HUDEP-2 (cell line): ENCODE results near the gene MMAB.

Experiments used
- DNase-seq, 76 experiments: peaks; one replicate each; lab custom pipeline; 2025; ENCODE audit not compliant: unreplicated experiment in 76 of 76; lab: John Stamatoyannopoulos, UW

The MMAB gene

DNA sequence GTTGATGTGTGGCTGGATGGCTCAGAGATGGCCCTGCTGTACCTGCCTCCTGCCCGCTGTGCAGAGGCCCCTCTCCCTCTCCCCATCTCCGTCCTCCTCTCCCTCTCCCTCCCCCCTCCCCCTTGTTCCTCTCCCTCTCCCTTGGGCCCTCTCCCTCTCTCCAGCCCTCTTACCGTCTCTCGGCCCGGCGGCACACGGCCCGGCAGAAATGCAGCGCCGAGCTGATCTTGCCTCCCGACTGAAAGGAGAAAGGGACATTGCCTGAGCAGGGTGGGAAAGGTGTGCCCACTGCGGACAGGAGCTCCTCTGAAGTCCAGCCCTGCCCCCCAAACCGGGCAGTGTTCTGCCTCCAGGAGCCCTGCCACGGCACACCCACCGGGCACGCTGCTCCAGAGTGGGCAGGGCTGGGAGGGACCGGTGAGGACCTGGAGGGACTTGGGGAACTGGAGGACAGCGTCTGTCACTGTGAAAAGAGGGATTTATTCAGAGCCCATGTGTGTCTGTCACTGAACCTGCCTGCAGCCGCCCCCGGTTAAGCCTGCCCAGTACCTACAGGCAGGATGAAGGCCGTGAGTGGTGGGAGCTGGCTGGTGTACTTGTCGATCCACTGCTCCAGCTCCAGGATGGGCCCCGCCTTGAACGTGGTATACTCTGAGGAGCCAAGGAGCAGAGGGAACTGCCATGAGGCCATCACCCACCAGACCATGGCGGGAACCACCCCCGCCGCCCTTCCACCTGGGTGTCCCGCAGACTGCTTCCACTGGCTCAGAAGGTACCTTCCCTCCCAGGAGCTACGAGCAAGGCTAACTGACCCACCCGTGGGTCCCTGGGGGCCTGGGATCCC lies 12.2 kb downstream of the MMAB start:
- DNase-seq = no peak

DNA sequence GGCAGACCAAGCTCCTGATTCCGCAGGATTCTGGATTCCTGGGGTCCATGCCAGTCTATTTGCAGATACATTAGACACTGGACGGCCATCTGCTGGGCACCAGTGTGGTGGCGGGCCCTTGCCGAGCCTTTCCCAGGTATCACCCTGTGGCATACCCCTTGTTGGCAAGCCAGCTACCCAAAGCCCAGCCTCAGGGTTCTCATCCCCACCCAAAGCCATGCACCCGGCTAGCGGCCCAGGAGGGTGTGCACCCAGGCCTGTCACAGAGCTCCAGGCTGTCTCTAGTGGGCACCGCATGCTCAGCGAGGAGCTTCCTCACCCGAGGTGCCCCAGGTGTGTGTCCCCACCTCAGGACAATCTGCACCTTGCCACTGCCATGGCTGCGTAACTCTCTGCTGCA lies 13.7 kb downstream of the MMAB start:
- DNase-seq = no peak

DNA sequence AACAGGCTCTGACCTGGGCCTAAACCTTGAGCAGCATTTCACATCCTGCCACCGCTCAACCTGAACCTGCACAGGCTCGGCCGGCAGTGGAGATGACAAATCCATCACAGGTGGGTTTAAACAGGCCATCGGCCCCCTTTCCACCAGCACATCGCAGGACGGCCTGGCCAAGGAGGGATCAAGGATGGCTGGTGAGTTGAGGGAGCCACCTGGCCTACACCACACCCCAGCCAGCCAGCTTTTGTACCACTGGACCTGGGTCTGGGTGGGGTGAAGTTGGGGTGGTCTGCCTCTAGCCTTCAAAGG lies 14.2 kb downstream of the MMAB start:
- no peak for DNase-seq

DNA sequence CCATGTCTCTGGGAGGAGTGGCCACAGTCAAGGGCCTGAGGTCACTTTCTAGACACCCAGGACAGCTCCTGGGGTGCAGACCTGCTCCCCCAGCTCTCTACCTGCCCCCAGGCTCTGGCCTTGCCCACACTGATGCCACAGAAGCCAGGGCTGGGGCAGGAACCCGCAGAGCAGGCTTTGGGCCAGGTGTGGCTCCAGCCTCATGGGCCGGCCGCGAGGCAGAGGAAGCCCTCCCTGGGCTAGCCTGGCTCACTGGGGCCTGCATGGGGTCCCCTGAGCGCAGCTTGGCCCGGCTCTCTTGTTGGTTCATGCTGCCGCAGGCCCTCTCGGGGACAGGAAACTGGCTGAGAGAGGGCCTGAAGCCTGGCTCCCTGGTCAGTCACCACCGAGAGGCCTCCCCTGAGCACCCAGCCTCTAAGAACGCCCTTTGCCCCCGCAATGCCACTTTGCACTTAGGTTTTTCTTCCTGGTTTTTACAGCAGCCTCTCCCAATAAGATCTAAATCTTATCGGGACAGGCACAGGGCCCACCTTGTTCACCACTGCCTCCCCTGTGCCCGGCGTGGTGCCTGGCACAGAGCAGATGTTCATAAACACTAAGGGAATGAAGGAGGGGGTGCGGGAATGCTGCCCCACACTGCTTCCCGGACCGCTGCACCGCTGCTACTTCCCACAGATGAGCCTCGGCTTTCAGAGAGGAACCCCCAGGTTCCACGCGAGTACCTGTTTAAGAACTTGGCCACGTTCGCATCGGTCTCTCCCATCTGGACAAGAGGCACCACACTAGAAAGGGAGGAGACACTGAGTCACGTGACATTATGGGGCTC lies 14.7 kb downstream of the MMAB start:
- no peak for DNase-seq

DNA sequence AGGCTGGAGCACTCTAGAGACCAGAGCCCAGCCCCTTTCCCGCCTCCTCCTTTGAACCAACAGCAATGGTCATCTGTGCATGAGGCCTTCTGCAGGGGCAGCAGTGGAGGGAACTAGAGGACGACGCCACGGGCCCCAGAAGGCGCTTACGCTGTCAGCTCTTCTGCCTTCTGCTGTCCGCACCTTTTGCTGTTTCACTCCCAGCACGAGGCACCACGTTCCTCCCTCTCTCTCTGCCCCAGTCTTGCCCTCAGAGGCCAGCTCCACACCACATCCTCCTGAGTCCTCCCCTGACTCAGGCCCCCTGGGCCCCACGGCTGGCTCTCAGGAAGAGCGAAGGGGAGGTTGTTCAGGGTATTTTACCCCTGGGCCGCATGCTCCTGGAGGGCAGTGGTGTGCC lies 15.5 kb downstream of the MMAB start:
- no peak for DNase-seq

DNA sequence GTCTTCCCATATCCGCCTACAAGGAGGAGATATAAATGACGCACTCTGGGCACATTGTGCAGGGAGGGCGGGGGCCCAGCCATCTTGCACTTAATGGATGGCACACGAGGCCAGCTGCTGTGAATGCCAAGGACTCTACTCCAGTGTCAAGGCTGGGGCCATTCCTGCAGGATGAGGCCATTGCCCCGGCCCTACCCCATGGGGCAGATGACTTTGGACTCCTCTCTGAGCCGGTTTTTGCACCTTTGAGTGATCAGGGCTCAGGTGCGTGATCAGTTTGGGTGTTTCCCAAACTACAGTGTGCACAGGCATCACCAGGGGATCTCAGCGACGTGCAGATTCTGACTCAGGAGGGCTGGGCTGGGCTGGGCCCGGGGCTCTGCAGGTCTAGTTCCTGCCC lies 16.1 kb downstream of the MMAB start:
- no peak for DNase-seq

DNA sequence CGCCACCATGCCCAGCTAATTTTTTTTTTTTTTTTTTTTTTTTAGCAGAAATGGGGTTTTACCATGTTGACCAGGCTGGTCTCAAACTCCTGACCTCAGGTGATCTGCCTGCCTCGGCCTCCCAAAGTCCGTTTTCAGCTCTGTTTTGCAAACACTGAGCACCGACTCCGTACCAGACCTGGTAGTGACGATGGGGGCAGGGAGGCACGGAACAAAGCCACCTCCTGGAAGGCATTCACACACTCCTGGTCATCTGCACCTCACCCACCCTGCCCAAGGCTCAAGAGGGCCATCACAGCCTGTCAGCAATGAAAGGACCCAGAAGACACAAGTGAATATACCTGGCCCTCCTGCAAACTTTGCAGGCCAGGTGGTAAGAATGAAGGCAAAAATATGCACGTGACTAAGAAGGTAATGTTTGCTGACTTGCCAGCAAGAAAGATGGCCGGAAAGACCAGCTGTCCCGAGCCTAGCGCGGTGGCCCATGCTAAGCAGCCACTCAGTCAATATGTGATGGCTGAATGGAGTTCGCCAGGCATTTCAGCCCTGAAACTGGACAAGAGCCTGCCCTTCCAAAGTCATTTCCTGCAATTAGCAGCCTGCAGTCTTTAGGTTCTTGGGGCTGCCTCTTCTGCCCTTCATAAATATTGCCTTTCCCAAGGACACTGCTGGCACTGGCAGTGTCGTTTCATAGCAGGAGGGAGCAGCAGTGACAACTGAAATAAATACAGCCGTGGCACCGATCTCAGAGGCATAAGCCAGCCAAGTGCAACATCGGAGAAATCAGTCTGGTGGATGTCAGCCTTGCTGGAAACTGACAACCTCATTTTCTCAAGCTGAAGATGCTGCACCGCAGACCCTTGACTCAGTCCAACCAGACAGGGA lies 17.6 kb downstream of the MMAB start:
- DNase-seq = no peak

DNA sequence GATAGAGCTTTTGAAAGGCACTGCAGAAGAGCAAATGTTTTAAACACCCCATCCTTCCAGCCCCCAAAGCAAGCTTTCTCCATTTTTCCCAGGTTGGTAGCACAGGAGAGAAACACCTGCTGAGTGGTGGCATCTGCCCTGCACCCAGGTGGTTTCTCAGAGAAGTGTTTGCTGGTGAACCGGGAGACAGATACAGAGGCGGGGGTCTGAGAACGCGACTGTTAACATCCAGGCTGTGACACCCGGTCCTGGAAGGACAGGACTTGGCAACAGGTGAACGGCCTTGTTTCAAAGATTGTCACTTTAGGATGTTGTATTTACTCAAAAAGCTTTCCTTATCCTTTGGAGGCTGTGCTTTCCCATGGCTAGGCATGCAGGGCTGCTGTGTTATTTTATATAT lies 18.5 kb downstream of the MMAB start:
- DNase-seq = no peak

DNA sequence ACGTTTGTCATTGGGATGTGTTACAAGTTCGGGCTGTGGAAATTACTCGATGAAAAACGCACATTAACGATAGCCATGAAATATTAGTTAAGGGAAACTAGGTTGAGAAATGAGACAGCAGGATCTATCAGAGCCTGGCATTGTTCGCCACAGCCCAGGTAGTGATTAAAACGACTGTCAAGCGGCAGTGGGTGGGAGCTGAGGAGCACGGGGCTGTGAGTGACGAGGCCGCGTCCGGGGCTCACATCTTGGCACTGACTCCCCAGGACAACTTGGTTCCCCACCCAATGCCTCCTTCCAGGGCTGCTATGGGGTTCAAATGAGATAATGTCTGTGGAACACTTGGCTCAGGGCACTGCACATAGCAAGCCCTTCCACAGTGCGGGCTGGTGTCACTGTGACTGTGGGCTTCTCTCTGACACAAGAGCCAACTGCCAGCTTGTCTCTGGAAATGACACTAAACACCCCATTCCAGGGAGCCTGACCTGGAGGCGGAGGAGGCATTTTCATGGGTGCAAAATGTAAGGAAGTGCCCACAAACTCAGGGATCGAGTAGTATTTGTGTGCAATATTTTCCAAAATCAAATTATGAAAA lies 19.3 kb downstream of the MMAB start:
- no peak for DNase-seq

DNA sequence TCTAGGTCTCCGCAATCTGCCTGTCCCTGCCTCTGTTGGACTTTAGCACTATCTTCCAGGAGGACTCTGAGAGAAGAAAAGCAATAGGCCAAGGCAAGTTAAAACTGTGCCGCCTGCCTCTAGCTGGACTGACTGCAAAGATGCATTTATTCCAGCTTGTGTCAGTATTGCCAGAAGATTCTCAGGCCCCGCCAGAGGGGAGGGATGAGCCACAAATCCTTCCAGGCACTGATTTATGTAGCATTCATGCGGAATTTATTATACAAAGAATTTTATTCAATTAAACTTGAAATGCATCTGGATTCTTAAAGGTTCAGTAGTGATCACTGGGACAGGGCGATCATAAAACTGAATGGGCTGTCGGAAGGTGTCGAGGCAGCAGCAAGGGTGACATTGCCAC lies 19.8 kb downstream of the MMAB start:
- DNase-seq = no peak

DNA sequence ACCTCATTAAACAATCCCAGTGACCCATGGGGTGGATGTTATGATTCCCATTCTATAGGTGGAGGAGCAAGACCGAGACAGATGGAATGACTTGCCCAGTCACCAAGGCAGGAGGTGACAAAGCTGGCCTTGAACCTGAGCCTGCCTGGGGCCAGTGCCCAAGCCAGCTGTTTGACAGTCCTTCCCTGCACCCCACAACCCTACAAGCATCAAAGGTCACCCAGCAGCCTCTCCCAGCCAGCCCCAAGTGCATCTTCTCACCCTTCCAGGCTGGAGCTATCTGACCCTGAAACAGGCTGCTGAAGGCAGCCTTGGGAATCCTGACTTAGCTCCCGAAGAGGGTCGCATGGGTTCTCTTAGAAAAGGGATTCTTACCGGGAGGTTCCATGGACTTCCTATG lies 20.3 kb downstream of the MMAB start:
- no peak for DNase-seq

DNA sequence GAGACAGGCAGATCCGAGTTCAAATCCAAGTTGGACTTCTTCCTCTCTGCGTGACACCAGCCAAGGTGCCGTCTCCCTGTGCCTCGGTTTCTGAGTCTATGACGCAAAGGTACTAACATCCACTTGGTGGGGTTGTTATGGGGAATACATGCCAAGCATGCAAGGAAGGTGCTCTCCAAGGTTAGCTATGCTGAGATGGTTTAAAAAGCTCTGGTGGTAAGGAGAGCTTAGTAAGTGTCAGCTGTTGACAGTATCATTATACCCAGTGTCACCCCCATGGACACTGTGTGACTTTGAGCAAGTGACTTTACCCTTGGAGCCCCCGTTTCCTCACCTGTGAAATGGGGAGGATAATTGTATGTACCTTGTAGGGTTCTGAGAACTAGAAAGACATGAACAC lies 22.2 kb downstream of the MMAB start:
- DNase-seq = no peak

DNA sequence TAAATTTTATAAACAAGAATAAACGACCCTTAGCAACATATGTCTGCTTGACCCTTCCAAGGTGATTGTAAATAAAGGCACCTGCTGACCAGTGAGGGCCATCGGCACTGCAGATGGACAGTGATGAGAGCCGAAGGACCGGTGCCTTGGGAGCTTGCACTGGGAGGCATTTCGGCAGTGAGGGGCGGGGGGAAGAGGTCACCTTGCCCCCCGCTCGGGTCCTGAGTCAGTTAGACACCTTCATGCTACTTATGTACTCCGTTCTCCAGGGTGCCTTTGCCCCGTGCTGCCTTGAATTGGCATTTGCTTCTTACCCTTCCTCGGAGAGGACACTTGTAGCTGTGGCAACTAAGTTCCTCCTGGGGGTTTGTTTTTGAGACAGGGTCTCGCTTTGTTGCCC lies 23.0 kb downstream of the MMAB start:
- DNase-seq = no peak

DNA sequence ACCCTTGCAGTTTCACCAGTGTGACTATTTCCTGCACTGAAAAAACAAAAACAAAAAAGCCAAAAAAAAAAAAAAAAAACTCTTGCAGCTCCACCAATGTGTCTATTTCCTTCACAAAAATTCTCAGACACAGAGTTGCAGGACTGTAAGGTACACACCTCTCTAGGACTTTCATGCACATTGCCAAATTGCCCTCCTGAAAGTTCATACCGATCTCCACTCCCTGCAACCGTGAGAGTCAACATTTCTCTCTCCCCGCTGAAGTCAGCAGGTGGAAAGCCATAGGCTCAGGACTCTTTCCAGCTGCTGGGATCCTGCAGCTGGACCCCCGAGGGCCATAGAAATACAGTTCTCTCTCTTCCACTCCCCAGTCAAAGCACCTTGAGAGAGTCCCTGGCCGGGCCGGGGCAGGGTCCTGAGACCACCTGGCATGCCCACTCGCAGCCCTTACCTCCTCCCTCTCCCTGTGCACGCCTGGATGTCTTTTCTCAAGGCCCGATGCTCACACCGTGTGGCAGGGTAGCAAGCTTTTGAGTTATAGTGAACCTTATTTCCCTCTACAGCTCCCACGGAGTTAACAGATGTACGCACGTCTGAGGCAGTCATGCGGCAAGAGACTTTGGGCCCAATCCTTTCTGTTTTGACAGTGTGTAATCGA lies 23.6 kb downstream of the MMAB start:
- DNase-seq = no peak

DNA sequence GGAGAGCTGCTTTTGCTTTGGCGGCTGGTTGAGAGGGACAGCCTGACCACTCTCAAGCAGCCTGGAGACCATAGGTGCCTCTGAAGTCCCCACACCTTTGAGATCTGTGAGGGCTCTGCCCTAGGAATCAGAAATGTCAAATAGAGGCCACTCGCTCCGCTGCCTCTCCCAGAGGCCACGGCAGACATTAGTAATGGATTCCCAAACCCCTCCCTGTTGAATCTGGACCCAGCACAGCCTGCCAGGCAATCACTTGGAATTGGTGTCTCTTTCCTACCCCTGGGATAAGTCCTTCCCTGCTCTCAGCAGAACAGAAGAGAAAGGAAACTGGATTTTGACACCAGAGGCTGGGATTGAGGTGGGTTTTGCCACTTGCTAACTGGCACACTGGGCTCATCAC lies 25.0 kb downstream of the MMAB start:
- no peak for DNase-seq

DNA sequence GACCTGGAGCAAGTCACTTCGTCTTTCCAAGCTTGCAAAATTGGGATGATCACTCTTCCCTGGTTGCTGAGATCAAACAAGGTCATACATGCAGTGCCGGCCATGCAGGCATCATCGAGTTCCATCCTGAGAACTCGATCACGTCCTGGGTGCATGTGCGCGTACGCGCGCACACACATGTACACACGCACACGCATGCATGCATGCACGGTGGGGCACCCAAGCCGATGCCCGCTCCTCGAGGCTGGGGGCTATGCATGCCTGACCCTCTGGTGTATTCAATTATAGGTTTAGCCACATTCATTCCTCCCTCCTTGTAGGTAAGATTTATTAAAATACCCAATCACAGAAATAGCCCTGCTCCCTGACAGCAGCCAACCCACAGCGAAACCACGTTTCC lies 26.0 kb downstream of the MMAB start:
- DNase-seq = no peak

DNA sequence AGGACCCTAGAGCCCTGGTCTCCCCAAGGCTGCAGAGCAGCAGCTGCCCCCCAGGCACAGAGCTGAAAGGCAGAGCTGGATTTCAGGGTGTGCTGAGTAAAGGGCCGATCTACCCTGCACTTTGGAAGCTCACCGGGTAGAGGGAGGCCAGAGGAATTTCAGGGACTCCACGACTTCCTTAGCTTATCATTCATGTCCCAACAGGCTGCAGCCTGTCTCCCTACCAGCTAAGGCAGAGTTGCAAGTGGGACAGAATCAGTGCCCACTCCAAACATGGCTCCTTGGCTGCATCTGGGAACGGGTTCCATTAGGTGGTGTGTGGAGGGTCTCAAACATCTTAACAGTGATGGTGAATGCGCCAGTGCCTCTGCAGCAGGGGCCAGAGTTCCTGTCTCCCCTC lies 27.5 kb downstream of the MMAB start:
- no peak for DNase-seq

DNA sequence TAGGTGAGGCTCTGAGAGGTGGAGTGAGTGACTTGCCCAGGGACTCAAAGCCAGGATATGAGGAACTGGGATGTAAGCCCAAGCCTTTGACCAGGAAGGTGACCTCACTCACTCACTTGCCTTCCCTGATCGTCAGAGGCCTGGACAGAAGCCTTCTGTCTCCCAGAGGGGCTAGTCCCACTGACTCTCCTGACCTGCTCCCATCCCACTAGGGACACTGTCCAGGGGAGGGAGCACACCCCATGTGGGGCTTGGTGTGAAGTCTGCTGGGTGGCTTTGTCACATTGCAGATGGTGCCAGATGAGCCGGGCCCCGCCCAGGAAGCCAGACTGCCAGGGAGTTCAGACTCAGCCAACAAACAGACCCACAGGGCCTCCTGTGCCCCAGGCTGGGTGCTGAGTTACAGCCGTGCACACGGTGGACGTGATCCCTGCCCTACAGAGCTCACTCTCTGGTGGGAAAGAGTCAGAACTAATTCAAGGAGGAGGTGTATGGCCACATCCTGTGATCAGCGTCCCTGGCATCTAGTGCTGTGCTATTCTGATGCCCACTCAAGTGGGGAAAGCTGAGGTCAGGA lies 28.3 kb downstream of the MMAB start:
- DNase-seq = peak in 37 of 76 experiments; percentile 8 to 54 (median 22)

DNA sequence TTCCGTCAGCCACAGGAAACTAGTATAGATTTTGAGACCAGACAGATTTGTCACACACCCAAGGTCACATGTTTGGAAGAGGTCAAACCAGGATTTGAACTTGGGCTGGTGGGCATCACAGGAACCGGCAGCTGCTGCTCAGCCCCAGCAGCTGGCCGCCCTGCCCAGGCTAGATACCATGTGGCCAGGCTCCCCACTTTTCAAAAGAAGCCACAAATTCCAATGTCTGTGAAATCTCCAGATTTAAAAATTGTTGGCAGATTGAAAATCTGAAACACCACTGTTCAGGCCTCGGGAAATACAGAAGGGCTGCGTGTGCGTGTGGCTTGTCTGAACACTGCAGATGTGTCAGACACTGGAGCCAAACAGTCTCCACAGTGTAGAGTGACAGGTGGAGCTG lies 30.4 kb downstream of the MMAB start:
- no peak for DNase-seq

DNA sequence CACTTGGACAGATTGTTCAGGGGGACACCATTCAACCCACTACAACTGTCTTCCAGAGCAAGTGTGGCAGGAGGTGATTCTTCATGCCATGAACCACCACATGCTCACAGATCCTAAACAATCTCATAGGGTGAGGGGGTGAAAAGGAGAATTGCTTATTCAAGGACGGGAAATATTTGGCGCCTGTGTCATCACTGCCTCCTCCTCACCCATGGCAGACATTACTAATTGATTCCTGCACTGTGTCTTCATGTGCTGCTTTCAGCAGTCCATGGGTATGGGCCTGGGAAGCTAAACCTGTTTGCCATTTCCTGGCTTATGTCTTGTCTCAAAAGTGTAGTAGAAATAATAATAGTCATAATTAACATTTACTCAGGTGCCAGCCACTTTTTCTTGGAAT lies 31.3 kb downstream of the MMAB start:
- no peak for DNase-seq
